Umbilical cord (tissue), 2 donors: ENCODE results near the gene ARHGAP26. TPM values are rescaled to one million over a fixed set of nuclear protein-coding genes. Genes with fewer than 3 reads are reported as not detected.

ENCODE experiments used
- DNase-seq: peaks from one replicate; pipeline ENCODE4 v3.0.0-alpha.2; 2015; ENCODE audit warnings: low spot score
- total RNA-seq: library from RNA; depleted of rRNA; stranded (reverse); fragments of >200 nt; gene quantifications from one replicate; pipeline ENCODE4 v1.2.3, GENCODE V29; 2014; ENCODE audit warnings: low replicate concordance; ENCODE audit not compliant: insufficient read depth

The ARHGAP26 gene
- total RNA-seq, 1 donor from 2014 or later: 17.3 TPM

DNA sequence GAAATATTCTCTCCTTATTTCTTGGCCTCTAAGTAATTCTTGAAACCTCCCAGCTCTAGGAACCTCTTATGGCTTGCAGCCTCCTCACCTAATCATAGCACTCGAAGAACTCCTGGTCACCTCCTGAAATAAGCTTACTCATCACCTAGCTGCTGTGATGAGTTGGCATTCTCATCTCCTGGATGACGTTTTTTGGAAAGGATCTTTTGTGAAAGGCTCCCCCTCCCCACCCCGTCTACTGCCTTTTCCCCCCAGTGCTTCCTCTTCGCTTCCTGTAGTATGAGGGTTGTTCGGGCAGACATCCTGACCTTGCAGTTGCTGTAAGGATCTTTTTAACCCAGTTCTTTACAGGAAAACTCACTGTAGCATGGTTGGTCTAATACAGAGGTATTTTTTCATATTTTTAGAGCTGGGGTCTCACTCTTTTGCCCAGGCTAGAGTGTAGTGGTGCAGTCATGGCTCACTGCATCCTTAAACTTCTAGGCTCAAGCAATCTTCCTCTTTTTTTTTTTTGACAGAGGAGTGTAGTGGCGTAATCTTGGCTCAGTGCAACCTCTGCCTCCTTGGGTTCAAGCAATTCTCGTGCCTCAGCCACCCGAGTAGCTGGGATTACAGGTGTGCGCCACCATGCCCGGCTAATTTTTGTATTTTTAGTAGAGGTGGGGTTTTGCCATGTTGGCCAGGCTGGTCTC lies 41.8 kb downstream of the ARHGAP26 start:
- no peak for DNase-seq

DNA sequence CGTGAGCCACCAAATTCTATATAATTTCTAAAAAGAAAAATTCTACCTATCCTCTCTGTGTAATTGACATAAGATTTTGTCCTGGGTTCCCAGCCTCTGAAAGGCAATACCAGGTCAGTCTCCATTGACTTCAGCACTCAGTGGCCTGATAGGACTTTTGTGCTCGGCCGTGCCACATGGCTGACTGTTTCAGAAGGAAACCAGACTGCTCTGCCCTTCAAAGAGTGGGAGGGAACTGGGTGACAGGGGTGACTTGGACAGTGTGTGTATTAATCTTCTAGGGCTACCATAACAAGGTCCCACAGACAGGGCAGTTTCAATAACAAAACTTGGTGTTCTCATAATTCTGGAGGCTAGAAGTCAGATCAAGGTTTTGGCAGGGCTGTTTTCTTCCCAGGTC lies 43.0 kb downstream of the ARHGAP26 start:
- DNase-seq: no peak

DNA sequence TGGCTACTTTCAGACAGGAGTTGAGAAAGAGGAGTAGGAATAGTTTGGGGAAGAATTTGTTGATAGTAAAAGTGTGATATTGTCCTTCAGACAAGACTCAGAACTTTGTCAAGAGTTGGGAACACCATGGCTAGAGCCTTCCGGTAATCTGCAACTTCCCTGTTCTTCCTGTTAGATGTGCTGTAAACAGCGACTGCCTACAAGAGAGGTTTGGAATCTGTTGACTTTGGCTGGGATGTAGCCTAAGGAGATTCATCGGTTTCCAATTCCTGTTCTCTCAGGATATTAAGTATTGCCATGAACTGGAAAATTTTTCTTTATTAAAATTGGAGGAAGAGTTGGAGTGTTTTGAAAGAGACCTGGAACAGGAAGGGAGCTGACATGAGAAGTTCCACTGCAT lies 43.9 kb downstream of the ARHGAP26 start:
- no peak for DNase-seq

DNA sequence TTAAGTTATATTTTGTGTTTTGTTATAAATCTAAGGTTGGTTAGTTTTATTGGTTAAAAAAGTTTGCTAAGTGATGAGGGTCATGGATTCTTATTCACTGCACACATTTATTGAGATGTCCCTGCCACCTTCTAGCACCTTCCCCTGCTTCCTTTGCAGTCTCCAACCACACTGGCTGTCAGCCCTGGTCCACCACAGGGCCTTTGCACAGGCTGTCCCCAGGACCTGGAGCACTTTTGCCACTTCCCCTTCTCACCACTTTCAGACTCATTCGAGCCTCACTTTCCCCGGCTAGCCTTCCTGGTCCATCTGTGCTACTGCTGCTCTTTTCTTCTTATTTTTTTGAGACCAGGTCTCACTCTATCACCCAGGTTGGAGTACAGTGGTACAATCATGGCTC lies 45.3 kb downstream of the ARHGAP26 start:
- no peak for DNase-seq

DNA sequence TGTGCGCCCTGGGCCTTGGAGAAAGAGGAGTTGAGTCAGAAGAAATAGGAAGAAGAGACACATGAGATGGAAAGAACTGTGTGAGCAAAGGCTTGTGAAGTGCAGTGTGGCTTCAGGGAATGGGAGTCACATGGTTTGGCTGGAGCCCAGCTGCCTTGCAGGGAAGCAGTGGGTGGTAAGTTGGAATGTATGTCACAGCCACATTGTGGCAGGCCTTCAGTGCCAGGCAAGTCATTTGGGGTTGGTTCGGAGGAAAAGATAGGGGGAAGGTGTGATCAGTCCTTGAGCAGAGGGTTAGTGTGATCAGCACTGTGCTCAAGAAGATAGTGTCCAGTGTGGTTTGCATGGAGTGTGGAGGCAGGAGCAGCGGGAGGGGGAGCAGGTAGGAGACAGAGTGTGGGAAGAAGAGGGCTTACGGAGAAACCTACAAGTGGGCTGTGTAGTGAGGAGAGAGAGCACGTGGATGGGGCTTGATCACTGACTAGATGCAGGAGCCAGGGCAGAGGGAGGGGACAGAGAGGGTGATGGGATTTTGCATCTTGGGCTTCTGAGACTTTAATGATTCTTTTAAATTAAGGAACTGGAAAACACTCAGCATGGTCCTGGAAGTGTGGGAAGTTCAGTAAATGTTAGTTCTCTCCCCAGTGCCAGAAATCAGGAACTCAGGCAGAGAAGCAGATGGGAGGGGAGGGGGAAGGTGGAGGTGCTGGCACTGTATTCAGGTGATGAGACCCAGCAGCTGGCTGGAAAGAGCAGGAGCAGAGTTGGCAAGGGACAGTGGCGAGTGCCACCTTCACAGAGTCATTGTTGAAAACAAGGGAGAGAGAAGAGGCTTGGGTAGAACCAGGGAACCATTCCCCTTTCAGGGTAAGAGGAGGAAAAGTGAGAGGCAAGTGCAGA lies 46.6 kb downstream of the ARHGAP26 start:
- DNase-seq: peak; percentile 51

DNA sequence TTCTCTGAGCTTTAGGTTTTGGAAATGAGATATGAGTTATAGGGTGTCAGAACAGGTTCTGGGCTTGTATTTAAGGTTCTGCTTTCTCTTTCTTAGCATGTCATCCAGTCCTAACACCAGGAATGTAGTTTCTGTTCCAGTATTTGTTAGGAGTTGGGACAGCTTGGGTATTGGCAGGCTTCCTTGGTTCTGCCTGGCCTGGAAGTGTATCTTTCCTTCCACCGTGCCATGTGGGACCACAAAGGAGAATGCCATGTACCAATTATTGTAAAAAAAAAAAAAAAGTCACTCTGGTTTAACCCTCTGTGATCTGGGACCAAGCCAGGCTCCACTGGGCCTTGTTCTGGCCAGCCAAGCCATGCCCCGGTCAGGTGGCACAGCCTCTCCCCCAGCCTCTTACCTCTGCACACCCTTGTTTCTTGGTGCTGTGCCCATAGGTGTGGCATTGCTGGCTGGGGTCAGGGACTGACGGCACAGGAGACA lies 47.8 kb downstream of the ARHGAP26 start:
- DNase-seq: no peak

DNA sequence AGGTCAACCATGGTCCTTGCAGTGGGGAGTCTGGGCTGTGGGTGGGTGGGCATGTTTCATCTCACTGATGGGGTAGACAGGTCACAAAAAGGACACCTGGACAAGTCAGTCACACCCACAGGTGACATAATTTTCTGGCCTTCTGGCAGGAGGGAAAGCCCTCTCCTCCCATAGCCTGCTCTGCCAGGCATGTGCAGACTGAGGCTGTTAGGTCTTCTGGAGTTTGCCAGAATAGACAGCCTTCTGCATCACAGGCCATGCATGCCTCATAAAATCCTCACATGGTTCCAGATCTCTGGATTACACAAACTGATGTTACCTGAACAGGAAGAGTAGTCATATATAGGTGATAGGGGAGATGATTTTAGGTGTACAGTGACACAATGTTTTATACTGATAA lies 49.1 kb downstream of the ARHGAP26 start:
- DNase-seq: no peak

DNA sequence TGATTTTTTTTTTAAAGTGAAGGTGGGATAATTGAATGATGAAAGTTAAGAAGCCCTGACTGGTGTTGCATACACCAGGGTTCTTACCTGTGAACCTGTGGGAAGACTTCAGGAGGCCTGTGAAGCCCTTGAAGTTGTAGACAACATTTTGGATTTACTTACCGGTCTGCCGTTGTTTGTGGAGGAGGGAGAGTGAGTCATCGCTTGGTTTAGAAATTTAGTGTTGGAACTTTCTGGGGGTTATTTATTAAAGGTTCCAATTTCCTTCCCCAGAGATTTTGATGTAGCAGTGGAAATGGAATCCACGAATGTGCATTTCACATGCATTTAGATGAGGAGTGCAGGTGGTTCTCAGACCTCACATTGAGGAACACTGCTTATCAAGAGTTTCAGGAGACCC lies 49.6 kb downstream of the ARHGAP26 start:
- DNase-seq: no peak

DNA sequence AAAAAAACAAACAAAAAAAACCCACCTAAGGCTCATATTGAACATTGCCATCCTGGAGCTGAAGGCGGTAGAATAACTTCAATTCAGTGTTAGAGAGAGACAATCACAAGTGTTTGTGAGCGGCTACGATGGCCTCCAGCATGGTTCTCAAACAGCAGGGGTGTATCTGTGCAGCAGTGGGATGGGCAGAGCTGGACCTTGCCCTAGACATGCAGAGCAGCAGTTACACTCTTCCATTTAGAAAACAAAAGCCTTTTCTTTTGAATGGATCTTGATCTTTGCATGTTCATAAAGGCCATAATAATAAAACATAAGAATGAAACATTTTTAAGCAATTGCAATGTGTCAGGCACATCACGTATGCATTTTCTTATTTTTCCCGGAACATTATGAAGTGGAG lies 50.3 kb downstream of the ARHGAP26 start:
- DNase-seq: no peak

DNA sequence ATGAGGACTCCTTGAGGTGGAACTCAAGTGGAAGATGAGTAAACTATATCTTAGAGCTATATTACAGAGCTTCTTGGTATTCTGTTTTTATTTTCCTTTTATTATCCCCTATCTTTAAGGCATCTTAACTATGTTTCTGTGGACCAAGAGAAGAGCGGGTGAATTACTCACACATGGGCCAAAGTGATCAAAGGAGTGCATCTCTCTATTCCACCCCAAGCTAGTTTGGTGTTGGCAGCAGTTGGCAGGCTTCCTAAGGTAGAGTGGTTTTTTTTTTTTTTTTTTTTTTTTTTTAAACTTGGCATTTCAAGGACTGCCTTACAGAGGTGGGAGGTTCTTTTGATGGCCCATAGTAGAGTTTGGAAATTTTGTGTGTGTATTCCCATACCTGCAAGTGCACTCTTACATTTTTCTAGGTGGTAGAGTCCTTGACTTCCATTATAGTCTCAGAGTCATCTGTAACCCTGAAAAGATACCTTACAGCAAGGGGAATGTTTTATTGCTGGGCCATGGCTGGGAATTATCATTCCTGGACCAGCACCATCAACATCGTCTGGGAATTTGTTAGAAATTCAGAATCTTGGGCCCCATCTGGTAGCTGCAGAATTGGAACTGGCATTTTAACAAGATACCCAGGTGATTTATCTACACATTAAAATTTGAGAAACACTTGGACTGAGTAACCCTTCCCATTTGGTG lies 51.0 kb downstream of the ARHGAP26 start:
- no peak for DNase-seq

DNA sequence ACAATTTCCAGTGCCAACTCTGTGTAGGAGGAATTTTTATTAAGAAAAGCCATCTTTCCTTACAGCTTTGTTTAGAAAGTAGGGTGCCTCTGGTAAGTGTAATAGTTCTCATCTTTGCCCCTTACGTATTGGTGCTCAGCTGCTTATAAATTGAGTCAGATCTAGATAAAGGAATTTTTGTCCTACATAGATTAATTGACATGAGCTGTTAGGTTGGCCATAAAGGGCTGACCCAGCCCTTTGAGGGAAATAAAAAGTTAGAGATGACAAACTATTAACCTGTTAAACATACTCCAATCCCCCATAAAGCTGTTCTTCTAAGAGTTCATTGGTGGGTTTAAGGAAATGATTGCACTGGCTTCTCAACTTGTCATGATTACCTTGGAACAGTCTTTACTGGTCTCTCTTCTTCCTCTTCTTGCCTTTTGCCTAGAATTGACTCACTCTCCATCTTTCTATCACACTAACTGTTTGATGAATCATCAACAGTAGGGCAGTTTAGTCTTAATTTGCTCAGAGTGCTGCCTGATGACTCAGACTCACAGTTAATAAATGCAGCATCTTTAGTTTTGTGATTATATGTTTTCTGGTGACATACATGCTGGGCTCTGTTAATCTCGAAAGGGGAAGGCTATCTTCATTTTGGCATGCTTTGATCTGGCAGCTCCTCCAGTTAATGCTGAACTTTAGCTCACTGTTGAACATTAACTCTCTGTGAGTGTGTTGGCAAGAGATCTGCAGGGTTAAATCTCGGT lies 51.7 kb downstream of the ARHGAP26 start:
- DNase-seq: peak; percentile 52

DNA sequence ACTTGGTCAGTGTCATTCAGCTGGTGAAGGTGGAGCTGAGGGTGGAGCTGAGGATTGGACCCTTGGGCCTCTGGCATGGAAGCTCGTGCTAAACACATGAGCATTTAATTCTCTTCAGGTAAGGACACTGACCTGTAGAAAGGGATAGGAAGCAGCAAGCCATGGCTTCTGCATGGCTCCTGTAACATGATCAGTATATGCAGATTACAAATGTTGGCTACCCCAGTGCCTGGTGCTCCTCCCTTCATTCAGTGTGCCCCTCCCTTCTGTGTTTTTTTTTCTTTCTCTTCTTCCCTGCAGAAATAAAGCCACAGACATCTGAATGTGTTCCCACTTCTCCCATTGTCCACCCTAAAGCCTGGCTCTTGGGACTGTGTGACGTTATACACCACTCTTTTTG lies 52.9 kb downstream of the ARHGAP26 start:
- DNase-seq: no peak

DNA sequence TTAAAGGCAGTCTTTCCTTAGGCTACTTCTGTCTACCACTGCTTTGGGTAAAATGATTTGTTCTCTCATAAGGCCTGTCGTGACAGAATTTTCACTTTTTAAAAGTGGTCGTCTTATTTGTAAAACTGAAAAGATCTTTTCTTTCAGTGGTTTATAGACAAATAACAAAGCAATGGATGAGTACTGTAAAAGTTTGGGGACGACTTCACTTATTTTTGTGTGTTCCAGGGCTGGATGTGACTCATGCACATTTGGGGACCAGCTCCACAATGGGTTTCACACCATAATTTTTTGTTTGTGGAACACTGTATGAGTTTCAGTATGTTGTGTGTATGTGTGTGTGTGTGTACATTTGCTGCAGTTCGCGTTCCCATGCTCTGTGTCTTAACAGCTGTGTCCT lies 53.6 kb downstream of the ARHGAP26 start:
- DNase-seq: no peak

DNA sequence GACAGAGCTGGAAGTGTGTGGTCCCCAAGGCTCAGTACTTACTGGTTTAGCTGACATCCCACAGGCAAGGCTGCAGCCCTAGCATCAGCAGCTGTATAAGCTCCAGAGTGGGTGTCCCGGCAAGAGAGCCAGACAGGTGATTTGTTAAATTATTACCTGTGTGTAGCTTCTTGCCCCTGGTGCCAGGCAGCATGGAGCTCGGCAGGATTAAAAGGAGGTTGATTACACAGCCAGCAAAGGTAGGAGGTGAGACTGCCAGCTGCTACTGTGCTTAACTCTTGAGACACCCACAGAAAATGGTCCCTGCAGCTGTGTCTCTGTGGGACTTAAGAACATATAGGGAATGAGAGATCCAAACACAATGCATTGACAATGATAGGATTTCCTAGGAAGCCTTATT lies 54.2 kb downstream of the ARHGAP26 start:
- no peak for DNase-seq

DNA sequence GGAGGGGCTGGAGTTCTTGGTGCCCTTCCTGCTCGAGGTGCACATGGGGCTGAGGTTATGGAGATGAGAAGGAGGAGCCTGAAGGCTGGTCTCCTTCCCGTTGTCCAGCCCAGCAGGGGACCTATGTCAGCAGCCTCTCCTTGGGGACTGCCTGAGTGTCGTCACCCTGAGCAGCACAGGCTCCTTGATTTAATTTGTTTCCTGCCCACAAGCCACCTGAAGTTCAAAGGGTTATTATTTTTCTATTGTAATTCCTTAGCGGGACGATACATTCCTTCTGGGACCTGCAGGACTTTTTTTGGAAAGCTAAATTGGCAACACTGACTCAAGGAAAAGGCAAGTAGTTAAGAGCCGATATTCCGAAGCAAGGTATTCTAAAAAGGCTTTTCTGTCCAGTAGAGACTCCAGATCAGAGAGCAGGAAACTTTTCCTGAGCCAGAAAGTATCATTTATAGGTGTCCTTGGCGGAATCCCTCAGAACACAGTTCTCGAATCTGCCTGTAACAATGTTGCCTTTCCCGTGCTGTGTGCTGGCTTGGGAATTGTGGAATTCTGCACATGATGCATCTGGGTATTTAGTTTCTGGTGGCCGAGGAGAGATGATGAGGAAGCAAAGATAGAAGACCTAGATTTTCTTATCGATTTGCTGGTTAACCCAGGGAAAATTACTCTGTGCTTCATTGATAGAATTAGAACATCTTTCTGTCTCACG lies 55.4 kb downstream of the ARHGAP26 start:
- no peak for DNase-seq

DNA sequence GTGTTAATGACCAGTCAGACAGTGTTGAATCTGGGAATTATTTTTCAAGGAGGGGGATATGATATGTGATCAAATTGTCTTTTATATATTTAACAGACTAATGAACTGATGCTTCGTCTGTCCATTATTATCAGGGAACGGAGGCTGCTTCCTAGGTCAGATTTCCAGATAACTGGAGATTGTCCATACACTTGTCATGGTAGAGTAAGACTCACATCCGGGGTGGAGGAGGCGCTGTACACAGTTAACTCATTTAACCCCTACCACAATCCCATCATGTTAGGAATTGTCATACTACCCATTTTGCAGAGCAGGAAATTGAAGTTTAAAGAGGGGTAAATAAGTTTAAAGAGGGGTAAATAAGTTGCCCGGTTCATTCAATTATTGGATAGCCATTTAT lies 55.9 kb downstream of the ARHGAP26 start:
- no peak for DNase-seq

DNA sequence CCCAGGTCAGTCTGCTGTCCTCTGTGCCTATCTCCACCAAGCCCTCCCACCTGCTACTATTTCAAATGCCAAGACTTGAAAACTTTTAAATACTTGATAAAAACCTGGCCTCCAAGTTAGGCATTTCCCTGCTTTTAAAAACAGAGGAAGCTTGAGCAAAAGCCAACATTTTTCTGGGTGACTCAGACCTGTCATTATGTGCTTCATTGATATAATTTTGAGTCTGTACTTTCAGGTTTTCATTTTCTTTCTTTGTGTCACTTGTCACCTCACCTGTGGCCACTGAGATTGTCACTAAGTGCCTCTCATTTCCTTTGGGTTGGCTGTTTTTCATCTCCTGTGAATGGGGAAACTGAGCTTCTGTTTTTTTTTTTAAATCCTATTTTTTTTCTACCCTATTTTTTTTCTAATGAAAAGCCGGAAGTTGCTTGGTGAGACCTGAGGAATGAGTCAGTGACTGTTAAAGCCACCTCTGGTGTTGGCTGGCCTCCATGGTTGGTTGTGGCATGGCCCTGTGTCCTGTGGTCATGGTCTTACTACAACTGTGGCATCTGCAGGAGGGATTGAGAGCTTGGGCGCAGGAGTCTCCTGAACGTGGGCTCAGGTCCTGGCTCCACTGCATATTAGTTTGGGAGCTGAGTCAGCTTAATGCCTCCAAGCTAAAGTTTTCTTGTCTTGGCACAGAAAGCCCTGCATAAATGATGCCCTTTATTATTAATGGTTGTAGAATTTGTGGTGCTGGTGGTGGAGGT lies 56.7 kb downstream of the ARHGAP26 start:
- no peak for DNase-seq

DNA sequence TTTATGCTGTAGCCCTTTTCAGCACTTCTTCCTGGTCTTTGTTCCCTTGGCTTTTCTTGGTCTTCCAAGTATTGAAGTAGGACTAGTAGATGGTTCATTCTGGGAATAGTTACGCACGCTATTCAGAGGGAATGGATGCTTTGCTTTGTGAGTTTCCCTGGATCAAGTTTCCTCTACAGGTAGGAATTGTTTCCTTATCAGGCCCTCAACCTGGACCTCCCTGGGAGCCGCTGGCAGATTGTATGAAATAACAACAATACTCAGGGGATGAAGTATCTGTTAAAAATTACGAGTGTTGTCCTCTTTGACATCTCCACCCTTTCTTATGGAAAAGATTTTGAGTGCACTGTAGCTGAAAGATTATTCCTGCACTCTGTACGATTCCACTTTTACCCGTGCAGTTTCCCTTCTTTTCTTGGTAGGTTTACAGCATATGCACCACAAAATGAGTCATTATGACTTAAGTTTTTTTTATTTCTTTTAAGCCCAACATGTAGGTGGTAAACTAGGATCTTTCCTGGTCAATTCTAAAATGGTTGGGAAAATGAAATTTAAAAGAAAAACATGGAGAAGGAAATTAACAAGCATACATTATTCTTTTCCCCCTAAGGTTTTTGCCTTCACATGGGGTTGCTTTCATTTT lies 57.9 kb downstream of the ARHGAP26 start:
- DNase-seq: no peak

DNA sequence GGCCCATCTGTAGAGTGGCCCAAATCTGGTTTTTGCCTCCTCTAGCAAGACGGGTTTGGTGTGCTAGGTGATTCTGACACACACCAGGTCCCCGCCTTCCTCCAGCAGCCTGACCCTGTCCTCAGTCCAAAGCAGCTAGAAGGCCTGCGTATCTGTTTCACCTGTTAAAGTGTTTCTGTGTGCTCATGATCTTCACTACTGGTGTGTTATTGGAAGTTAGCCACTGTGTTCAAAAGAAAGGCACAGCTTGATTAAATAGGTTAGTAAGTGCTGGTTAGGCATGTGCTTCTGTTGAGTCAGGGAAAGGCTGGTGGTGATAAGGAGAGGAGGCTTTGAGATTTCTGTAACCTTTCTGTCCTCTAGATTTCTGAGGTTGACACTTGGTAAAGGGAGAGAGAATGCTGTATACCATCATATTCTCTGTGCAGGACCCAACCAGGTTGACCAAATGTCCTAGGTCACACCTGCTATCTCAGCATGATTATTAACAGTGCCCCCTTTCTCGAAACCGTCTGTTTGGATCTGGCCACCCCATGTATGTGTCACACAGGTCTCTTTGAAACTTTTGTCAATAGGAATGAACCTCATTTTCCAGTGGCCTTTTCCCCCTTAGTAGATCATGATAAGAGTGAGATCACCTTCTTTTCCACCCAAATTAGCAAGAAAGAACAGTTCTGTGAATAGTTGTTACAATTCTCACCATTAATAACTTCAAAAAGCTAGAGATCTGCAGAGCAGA lies 58.8 kb downstream of the ARHGAP26 start:
- no peak for DNase-seq
